Parathyroid adenoma (tissue), 2 donors: Measurements from ENCODE around the gene NUP35.

Source experiments
- H2AFZ ChIP-seq: fragments of 300-600 bp; sonication (generic); one replicate; pipeline ENCODE4 v1.7.0; 2017; ENCODE audit warnings: antibody characterized with exemption, mild to moderate bottlenecking
- H3K27ac ChIP-seq: fragments of 300-600 bp; sonication (generic); one replicate; pipeline ENCODE4 v1.7.0; 2017
- H3K27me3 ChIP-seq: fragments of 300-600 bp; sonication (generic); one replicate; pipeline ENCODE4 v1.7.0; 2017; ENCODE audit warnings: low read length; ENCODE audit not compliant: control insufficient read depth, insufficient read depth
- H3K36me3 ChIP-seq: fragments of 300-600 bp; sonication (generic); one replicate; pipeline ENCODE4 v1.7.0; 2017; ENCODE audit warnings: low read length; ENCODE audit not compliant: control insufficient read depth, insufficient read depth
- H3K4me1 ChIP-seq: fragments of 300-600 bp; sonication (generic); one replicate; pipeline ENCODE4 v1.7.0; 2017; ENCODE audit warnings: control low read depth
- H3K4me2 ChIP-seq: fragments of 300-600 bp; sonication (generic); one replicate; pipeline ENCODE4 v1.7.0; 2017; ENCODE audit warnings: low read length
- H3K4me3 ChIP-seq: fragments of 300-600 bp; sonication (generic); one replicate; pipeline ENCODE4 v1.7.0; 2017; ENCODE audit warnings: low read depth, low read length
- H3K79me2 ChIP-seq: fragments of 300-600 bp; sonication (generic); one replicate; pipeline ENCODE4 v1.7.0; 2017; ENCODE audit warnings: control low read depth
- H3K9ac ChIP-seq: fragments of 300-600 bp; sonication (generic); one replicate; pipeline ENCODE4 v1.7.0; 2017; ENCODE audit warnings: mild to moderate bottlenecking
- H3K9me3 ChIP-seq: fragments of 300-600 bp; sonication (generic); one replicate; pipeline ENCODE4 v1.7.0; 2017; ENCODE audit warnings: low read length; ENCODE audit not compliant: control insufficient read depth
- TF ChIP-seq, protein P1 (sequence below): fragments of 300-600 bp; sonication (generic); IDR thresholded peaks from one replicate; pipeline ENCODE4 v1.7.0; 2017; ENCODE audit warnings: antibody characterized with exemption, mild to moderate bottlenecking
- donor health status: primary hyperparathyroidism.

NUP35 gene

DNA sequence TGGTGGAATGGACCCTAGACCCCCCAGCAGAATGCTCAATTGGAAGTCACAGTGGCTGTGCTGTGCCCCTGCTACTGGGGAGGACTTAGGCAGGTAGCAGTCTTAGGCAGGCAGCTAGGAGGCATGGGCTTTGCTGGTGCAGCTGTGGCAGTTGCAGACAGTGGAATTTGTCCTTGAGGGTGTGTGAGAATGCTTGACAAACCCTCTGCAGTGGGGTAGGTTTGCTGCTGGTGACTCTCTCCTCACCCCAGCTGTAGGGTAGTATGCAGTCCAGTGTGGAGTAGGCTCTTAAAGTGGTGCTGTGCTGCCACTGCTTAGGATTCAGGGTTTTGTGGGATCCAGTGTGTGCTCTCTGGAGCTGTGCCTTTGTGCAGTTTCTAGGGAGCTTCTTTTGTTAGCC, 61.3 kb downstream of the NUP35 start:
- H3K27ac ChIP-seq, result no peak overlapping the region
- H3K9me3 ChIP-seq, result no peaks in the 10 kb centered on the region
- H3K79me2 ChIP-seq, result no peaks in the 10 kb centered on the region
- no peak overlapping the region for H3K4me3 ChIP-seq
- no peaks in the 10 kb centered on the region for H3K36me3 ChIP-seq
- no peak overlapping the region for H2AFZ ChIP-seq
- no peaks in the 10 kb centered on the region for H3K4me1 ChIP-seq
- no peak overlapping the region for H3K9ac ChIP-seq
- H3K4me2 ChIP-seq, result no peak overlapping the region
- H3K27me3 ChIP-seq, result no peaks in the 10 kb centered on the region
- TF ChIP-seq, protein P1, sequence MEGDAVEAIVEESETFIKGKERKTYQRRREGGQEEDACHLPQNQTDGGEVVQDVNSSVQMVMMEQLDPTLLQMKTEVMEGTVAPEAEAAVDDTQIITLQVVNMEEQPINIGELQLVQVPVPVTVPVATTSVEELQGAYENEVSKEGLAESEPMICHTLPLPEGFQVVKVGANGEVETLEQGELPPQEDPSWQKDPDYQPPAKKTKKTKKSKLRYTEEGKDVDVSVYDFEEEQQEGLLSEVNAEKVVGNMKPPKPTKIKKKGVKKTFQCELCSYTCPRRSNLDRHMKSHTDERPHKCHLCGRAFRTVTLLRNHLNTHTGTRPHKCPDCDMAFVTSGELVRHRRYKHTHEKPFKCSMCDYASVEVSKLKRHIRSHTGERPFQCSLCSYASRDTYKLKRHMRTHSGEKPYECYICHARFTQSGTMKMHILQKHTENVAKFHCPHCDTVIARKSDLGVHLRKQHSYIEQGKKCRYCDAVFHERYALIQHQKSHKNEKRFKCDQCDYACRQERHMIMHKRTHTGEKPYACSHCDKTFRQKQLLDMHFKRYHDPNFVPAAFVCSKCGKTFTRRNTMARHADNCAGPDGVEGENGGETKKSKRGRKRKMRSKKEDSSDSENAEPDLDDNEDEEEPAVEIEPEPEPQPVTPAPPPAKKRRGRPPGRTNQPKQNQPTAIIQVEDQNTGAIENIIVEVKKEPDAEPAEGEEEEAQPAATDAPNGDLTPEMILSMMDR, result no peak

DNA sequence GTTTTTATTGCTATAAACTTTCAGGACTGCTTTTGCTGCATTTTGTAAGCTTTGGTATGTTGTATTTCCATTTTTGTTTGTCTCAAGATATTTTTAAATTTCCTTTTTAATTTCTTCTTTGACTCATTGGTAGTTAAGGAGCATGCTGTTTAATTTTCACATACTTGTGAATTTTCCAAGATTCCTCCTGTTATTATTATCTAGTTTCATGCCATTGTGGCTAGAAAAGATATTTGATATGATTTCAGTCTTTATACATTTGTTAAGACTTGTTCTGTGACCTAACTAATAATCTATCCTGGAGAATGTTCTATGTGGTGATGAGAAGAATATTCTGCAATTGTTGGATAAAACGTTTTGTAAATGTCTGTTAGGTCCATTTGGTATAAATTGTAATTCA, 62.1 kb downstream of the NUP35 start:
- no peaks in the 10 kb centered on the region for H3K9me3 ChIP-seq
- H3K4me1 ChIP-seq, result no peaks in the 10 kb centered on the region
- H3K27me3 ChIP-seq, result no peaks in the 10 kb centered on the region
- H3K27ac ChIP-seq, result no peak overlapping the region
- H3K4me2 ChIP-seq, result no peak overlapping the region
- H3K4me3 ChIP-seq, result no peak overlapping the region
- TF ChIP-seq, protein P1, result no peak
- no peak overlapping the region for H2AFZ ChIP-seq
- H3K9ac ChIP-seq, result no peak overlapping the region
- no peaks in the 10 kb centered on the region for H3K36me3 ChIP-seq
- H3K79me2 ChIP-seq, result no peaks in the 10 kb centered on the region

DNA sequence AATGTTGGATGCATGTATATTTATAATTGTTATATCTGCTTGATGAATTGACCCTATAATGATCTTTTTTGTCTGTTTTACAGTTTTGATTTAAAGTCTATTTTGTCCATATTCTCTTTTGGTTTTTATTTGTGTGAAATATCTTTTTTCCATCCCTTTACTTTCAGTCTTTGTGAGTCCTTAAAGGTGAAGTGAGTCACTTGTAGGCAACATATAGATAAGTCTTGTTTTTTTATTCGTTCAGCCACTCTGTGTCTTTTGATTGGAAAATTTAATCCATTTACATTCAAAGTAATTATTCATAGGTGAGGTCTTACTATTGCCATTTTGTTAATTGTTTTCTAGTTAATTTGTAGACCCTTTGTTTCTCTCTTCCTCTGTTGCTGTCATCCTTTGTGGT, 62.5 kb downstream of the NUP35 start:
- Histone ChIP-seq H3K27me3 (no peaks in the 10 kb centered on the region), H3K4me1 (no peaks in the 10 kb centered on the region), H3K36me3 (no peaks in the 10 kb centered on the region), H3K9me3 (no peaks in the 10 kb centered on the region), H3K27ac (no peak overlapping the region), H3K9ac (no peak overlapping the region), H3K4me3 (no peak overlapping the region), H3K79me2 (no peaks in the 10 kb centered on the region), H3K4me2 (no peak overlapping the region), H2AFZ (no peak overlapping the region)
- TF ChIP-seq, protein P1, result no peak

DNA sequence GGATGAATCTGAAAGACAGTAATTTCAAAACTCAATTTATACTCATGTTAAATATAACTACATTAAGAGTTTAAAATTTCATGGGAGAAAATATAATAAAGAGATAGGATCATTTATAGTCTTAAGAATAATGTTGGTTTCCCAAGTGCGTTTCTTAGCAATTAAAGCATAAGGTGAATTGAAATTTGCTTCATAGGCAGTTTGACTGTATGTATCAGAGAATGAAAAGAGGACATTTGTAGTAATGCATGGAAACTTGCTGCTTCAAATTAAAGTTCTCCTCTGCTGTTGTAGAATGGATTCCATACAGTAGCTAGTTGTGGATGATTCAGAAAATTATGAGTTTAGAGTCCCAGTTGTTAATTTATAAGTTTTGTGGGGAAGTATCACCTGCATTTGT, 68.1 kb downstream of the NUP35 start:
- no peaks in the 10 kb centered on the region for H3K9me3 ChIP-seq
- no peaks in the 10 kb centered on the region for H3K27me3 ChIP-seq
- H2AFZ ChIP-seq, result no peak overlapping the region
- no peaks in the 10 kb centered on the region for H3K36me3 ChIP-seq
- no peak overlapping the region for H3K4me2 ChIP-seq
- no peak overlapping the region for H3K27ac ChIP-seq
- no peaks in the 10 kb centered on the region for H3K4me1 ChIP-seq
- TF ChIP-seq, protein P1, result no peak
- no peaks in the 10 kb centered on the region for H3K79me2 ChIP-seq
- no peak overlapping the region for H3K4me3 ChIP-seq
- H3K9ac ChIP-seq, result no peak overlapping the region

DNA sequence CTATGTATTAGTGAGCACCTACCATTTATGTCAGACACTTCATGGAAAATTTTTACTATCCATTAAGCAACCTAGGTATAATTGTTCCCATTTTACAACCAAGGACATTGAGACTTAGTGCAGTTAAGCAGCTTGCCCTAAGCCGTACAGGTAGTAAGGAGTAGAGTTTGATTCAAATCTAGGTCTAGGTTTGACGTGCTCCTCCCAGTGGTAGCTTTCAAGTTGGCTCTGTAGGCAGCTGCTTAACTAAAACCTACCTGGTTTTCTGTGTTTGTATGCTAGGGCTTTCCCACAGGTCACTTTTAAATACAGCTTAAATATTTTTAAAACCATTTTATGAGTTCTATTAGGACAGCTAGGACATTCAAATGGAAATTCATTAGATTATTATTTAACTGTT, 69.7 kb downstream of the NUP35 start:
- H2AFZ ChIP-seq, result no peak overlapping the region
- no peaks in the 10 kb centered on the region for H3K36me3 ChIP-seq
- H3K4me2 ChIP-seq, result no peak overlapping the region
- no peaks in the 10 kb centered on the region for H3K27me3 ChIP-seq
- TF ChIP-seq, protein P1, result no peak
- no peaks in the 10 kb centered on the region for H3K79me2 ChIP-seq
- no peaks in the 10 kb centered on the region for H3K9me3 ChIP-seq
- H3K9ac ChIP-seq, result no peak overlapping the region
- H3K27ac ChIP-seq, result no peak overlapping the region
- H3K4me1 ChIP-seq, result no peaks in the 10 kb centered on the region
- H3K4me3 ChIP-seq, result no peak overlapping the region
